Natural killer cell (primary cell): ENCODE data around the gene RUSC2. TPM values are rescaled to one million over a fixed set of nuclear protein-coding genes. Genes with fewer than 3 reads are reported as not detected.

ENCODE experiments used
- ATAC-seq, 3 donors: fragments of 150-1000 bp in 2 of 3; fragments of 200-7000 bp in 1 of 3; cut with Tn5 transposase; 1 replicate in 1 of 3; 2 replicates in 2 of 3; pipeline ENCODE4 v1.10.0; 2021; ENCODE audit warnings: mild to moderate bottlenecking in 2 of 3, moderate library complexity in 2 of 3
- DNase-seq, 2 donors: peaks; one replicate each; pipeline versions ENCODE4 v3.0.0 to v3.0.0-alpha.2; 2013 to 2021; ENCODE audit warnings: mixed read lengths in 1 of 2
- H3K27ac ChIP-seq: one replicate; pipeline ENCODE4 v1.5.1; 2013; ENCODE audit warnings: mild to moderate bottlenecking, low read length
- H3K27me3 ChIP-seq: one replicate; pipeline ENCODE4 v1.6.1; 2013; ENCODE audit warnings: low read length; ENCODE audit not compliant: control insufficient read depth, insufficient read depth
- H3K36me3 ChIP-seq: one replicate; pipeline ENCODE4 v1.6.1; 2013; ENCODE audit warnings: low read length; ENCODE audit not compliant: control insufficient read depth, insufficient read depth
- H3K4me1 ChIP-seq: one replicate; pipeline ENCODE4 v1.6.1; 2013; ENCODE audit warnings: low read length; ENCODE audit not compliant: control insufficient read depth, insufficient read depth
- H3K4me3 ChIP-seq: one replicate; pipeline ENCODE4 v1.5.1; 2013; ENCODE audit warnings: low read length
- H3K9me3 ChIP-seq: one replicate; pipeline ENCODE4 v1.6.1; 2013; ENCODE audit warnings: low read length; ENCODE audit not compliant: control insufficient read depth, insufficient read depth
- H3K27ac Mint-ChIP-seq, 2 donors: one replicate each; pipeline ENCODE4 v1.8.0; 2022; ENCODE audit warnings: mild to moderate bottlenecking in 2 of 2, mixed read lengths in 2 of 2, moderate library complexity in 1 of 2
- H3K27me3 Mint-ChIP-seq, 2 donors: one replicate each; pipeline ENCODE4 v1.8.0; 2022; ENCODE audit warnings: low read depth in 2 of 2, mixed read lengths in 2 of 2
- H3K36me3 Mint-ChIP-seq: one replicate; pipeline ENCODE4 v1.8.0; 2022; ENCODE audit warnings: mixed read lengths
- H3K4me1 Mint-ChIP-seq, 2 donors: one replicate each; pipeline ENCODE4 v1.8.0; 2022; ENCODE audit warnings: mixed read lengths in 2 of 2
- H3K4me3 Mint-ChIP-seq: one replicate; pipeline ENCODE4 v1.8.0; 2022; ENCODE audit warnings: mild to moderate bottlenecking, moderate library complexity, mixed read lengths
- H3K9me3 Mint-ChIP-seq, 2 donors: one replicate each; pipeline ENCODE4 v1.8.0; 2022; ENCODE audit warnings: mixed read lengths in 2 of 2
- CTCF ChIP-seq: fragments of 200-600 bp; IDR thresholded peaks from one replicate; pipeline ENCODE4 v1.8.0; 2022; ENCODE audit warnings: antibody characterized with exemption
- WGBS: methylation state at CpG from one replicate; pipeline ENCODE4 v1.1.7; 2013; ENCODE audit warnings: missing lambda C conversion rate; ENCODE audit not compliant: insufficient coverage; 5-methylcytosine and 5-hydroxymethylcytosine counted together
- intact Hi-C: fragments of 100-400 bp; cut with micrococcal nuclease; formaldehyde crosslinking; loops from one replicate; pipeline ENCODE4 v1.14.2; 2022
- total RNA-seq, 4 donors: library from RNA; stranded (reverse); fragments of 120-200 nt in 1 of 4; gene quantifications; one replicate each; pipeline versions ENCODE4 v1.2.3 to v1.2.4, GENCODE V29; 2013 to 2022

RUSC2 gene
- total RNA-seq, 3 donors from 2014 or later (not counting 1 experiment from before 2014, with no cell fraction given): 2.0 to 7.9 (median 2.5) TPM

- Histone ChIP-seq H3K27ac (no peak overlapping the region), H3K4me3 (no peak overlapping the region), H3K27me3 (no peaks in the 10 kb centered on the region), H3K9me3 (no peaks in the 10 kb centered on the region), H3K36me3 (no peaks in the 10 kb centered on the region), H3K4me1 (no peaks in the 10 kb centered on the region)
- 86% methylated on average over 1 of the region's 1 CpG for WGBS
- Mint-ChIP-seq H3K9me3 (peaks cover 3 to 4% of the 10 kb centered on the region in 2 donors), H3K27me3 (no peaks in the 10 kb centered on the region), H3K36me3 (no peaks in the 10 kb centered on the region), H3K27ac (no peak overlapping the region), H3K4me1 (peaks cover 6 to 7% of the 10 kb centered on the region in 2 donors), H3K4me3 (no peak overlapping the region)
- ATAC-seq: no peak
- no peak for TF ChIP-seq CTCF
- DNase-seq: no peak
- intact Hi-C loops: no loop called here
Observed at GRCh38 chr9:35501946-35502345, 12.0 kb downstream of the RUSC2 start.

- no peak overlapping the region for H3K4me3 ChIP-seq
- no peak overlapping the region for H3K27ac ChIP-seq
- ATAC-seq (no peak), DNase-seq (no peak)
- no peaks in the 10 kb centered on the region for H3K4me1 ChIP-seq
- Mint-ChIP-seq H3K9me3 (no peaks in the 10 kb centered on the region), H3K36me3 (no peaks in the 10 kb centered on the region), H3K4me3 (no peak overlapping the region), H3K27ac (no peak overlapping the region), H3K4me1 (peaks cover 5 to 6% of the 10 kb centered on the region in 2 donors), H3K27me3 (peaks cover 0 to 8% of the 10 kb centered on the region in 2 donors)
- H3K27me3 ChIP-seq: no peaks in the 10 kb centered on the region
- intact Hi-C loops: no loop called here
- no peaks in the 10 kb centered on the region for H3K36me3 ChIP-seq
- no CpG with 5 or more reads among the region's 2 CpGs for WGBS
- H3K9me3 ChIP-seq: no peaks in the 10 kb centered on the region
- no peak for TF ChIP-seq CTCF
Observed at GRCh38 chr9:35506359-35506758, 16.4 kb downstream of the RUSC2 start.

- Histone ChIP-seq H3K27ac (no peak overlapping the region), H3K27me3 (no peaks in the 10 kb centered on the region), H3K9me3 (no peaks in the 10 kb centered on the region), H3K4me3 (no peak overlapping the region), H3K4me1 (no peaks in the 10 kb centered on the region), H3K36me3 (no peaks in the 10 kb centered on the region)
- Mint-ChIP-seq H3K4me1 (peaks cover 5 to 6% of the 10 kb centered on the region in 2 donors), H3K4me3 (no peak overlapping the region), H3K27ac (no peak overlapping the region), H3K27me3 (peaks cover 0 to 8% of the 10 kb centered on the region in 2 donors), H3K9me3 (no peaks in the 10 kb centered on the region), H3K36me3 (no peaks in the 10 kb centered on the region)
- intact Hi-C loops: no loop called here
- 50% methylated on average over 2 of the region's 3 CpGs for WGBS
- no peak for TF ChIP-seq CTCF
- ATAC-seq (no peak), DNase-seq (no peak)
Observed at GRCh38 chr9:35508069-35508468, 18.2 kb downstream of the RUSC2 start.

GRCh38 chr9:35510383-35510753, 20.5 kb downstream of the RUSC2 start:
- no peak for TF ChIP-seq CTCF
- DNase-seq: no peak
- H3K9me3 ChIP-seq: no peaks in the 10 kb centered on the region
- H3K4me1 ChIP-seq: no peaks in the 10 kb centered on the region
- no peak overlapping the region for H3K4me3 ChIP-seq
- H3K27ac ChIP-seq: no peak overlapping the region
- H3K36me3 ChIP-seq: no peaks in the 10 kb centered on the region
- Mint-ChIP-seq H3K9me3 (no peaks in the 10 kb centered on the region), H3K4me1 (peaks cover 5 to 6% of the 10 kb centered on the region in 2 donors), H3K27ac (no peak overlapping the region), H3K4me3 (no peak overlapping the region), H3K27me3 (peaks cover 0 to 8% of the 10 kb centered on the region in 2 donors), H3K36me3 (no peaks in the 10 kb centered on the region)
- intact Hi-C loops: no loop called here
- ATAC-seq: no peak
- 91% methylated on average over 2 of the region's 3 CpGs for WGBS
- no peaks in the 10 kb centered on the region for H3K27me3 ChIP-seq
